Astrocyte (in vitro differentiated cells and primary cell): Measurements from ENCODE around the gene ZNF182.
"Not testable (repeated sequence)": the region's sequence is repeated elsewhere in the genome, so short reads cannot be mapped to it uniquely, and the experiment has no call there.

Experiments
- EZH2 ChIP-seq: IDR thresholded peaks from 2 replicates; pipeline ENCODE4 v1.6.1; 2012; ENCODE audit warnings: mild to moderate bottlenecking, low read length, inconsistent platforms; ENCODE audit not compliant: insufficient read depth
- TF ChIP-seq, protein P1 (sequence below): IDR thresholded peaks from 2 replicates; pipeline ENCODE4 v1.5.1; 2011; ENCODE audit warnings: low read depth, mild to moderate bottlenecking, inconsistent platforms, low read length, moderate library complexity; ENCODE audit not compliant: insufficient read depth

GRCh38 chrX:47931970-47932369, 71.8 kb downstream of the ZNF182 start:
- TF ChIP-seq, protein P1, sequence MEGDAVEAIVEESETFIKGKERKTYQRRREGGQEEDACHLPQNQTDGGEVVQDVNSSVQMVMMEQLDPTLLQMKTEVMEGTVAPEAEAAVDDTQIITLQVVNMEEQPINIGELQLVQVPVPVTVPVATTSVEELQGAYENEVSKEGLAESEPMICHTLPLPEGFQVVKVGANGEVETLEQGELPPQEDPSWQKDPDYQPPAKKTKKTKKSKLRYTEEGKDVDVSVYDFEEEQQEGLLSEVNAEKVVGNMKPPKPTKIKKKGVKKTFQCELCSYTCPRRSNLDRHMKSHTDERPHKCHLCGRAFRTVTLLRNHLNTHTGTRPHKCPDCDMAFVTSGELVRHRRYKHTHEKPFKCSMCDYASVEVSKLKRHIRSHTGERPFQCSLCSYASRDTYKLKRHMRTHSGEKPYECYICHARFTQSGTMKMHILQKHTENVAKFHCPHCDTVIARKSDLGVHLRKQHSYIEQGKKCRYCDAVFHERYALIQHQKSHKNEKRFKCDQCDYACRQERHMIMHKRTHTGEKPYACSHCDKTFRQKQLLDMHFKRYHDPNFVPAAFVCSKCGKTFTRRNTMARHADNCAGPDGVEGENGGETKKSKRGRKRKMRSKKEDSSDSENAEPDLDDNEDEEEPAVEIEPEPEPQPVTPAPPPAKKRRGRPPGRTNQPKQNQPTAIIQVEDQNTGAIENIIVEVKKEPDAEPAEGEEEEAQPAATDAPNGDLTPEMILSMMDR = not testable (repeated sequence)
- not testable (repeated sequence) for TF ChIP-seq EZH2
